IMR-90 (cell line): ENCODE data around the gene CLASRP. TPM values are rescaled to one million over a fixed set of nuclear protein-coding genes. Genes with fewer than 3 reads are reported as not detected.

ENCODE experiments used
- ATAC-seq: fragments of 200-7000 bp; cut with Tn5 transposase; 2 replicates; pipeline ENCODE4 v1.9.1; 2020; ENCODE audit warnings: low read depth, mild to moderate bottlenecking, moderate library complexity
- BruUV-seq: library from RNA; stranded (reverse); fragments of 400-500 nt; replicated peaks from 2 replicates; lab custom pipeline; 2021; lab: Mats Ljungman, UMichigan
- CTCF ChIA-PET: fragments of 300-600 bp; formaldehyde crosslinking; extraction: SDS; loops from one replicate; lab custom pipeline; 2021; ENCODE audit warnings: antibody characterized with exemption; lab: Yijun Ruan, JAX
- POLR2A ChIA-PET: fragments of 300-600 bp; sonication (Branson Sonifier 250); formaldehyde crosslinking; loops from one replicate; lab custom pipeline; 2022; ENCODE audit warnings: antibody characterized with exemption; ENCODE audit not compliant: unreplicated experiment; lab: Charles Lee
- DNase-seq: peaks from one replicate; pipeline ENCODE4 v3.0.0; 2013
- H2AFZ ChIP-seq: replicated peaks from 2 replicates; pipeline ENCODE3; 2013; ENCODE audit warnings: low read length, mild to moderate bottlenecking; ENCODE audit not compliant: poor library complexity
- H2AK5ac ChIP-seq: 2 replicates; pipeline ENCODE4 v1.6.1; 2013; ENCODE audit warnings: low read depth, low read length, inconsistent platforms
- H2AK9ac ChIP-seq: replicated peaks from 2 replicates; pipeline ENCODE3; 2013; ENCODE audit warnings: mild to moderate bottlenecking, low read depth, low read length, moderate library complexity; ENCODE audit not compliant: poor library complexity
- H2BK120ac ChIP-seq: 2 replicates; pipeline ENCODE4 v1.6.1; 2013; ENCODE audit warnings: low read depth, low read length, inconsistent platforms
- H2BK15ac ChIP-seq: 3 replicates; pipeline ENCODE4 v1.6.1; 2013; ENCODE audit warnings: low read depth, low read length, inconsistent platforms
- H2BK20ac ChIP-seq: 2 replicates; pipeline ENCODE4 v1.6.1; 2013; ENCODE audit warnings: low read depth, mild to moderate bottlenecking, inconsistent platforms, low read length, moderate library complexity
- H2BK5ac ChIP-seq: 2 replicates; pipeline ENCODE4 v1.6.1; 2013; ENCODE audit warnings: mild to moderate bottlenecking, low read depth, low read length, inconsistent platforms; ENCODE audit not compliant: poor library complexity, severe bottlenecking
- H3K14ac ChIP-seq: replicated peaks from 2 replicates; pipeline ENCODE4 v1.6.1; 2013; ENCODE audit warnings: low read depth, low read length, inconsistent platforms
- H3K18ac ChIP-seq: 2 replicates; pipeline ENCODE4 v1.6.1; 2013; ENCODE audit warnings: low read depth, low read length, control low read depth
- H3K23ac ChIP-seq: 2 replicates; pipeline ENCODE4 v1.6.1; 2013; ENCODE audit warnings: low read depth, low read length, inconsistent platforms
- H3K27ac ChIP-seq: 2 replicates; pipeline ENCODE4 v1.5.1; 2013; ENCODE audit warnings: mild to moderate bottlenecking, control low read depth, low read length; ENCODE audit not compliant: insufficient read depth
- H3K27me3 ChIP-seq: 2 replicates; pipeline ENCODE4 v1.6.1; 2013; ENCODE audit warnings: low read length; ENCODE audit not compliant: control insufficient read depth, insufficient read depth
- H3K36me3 ChIP-seq: 2 replicates; pipeline ENCODE4 v1.6.1; 2013; ENCODE audit warnings: low read length, mixed read lengths; ENCODE audit not compliant: control insufficient read depth, insufficient read depth
- H3K4ac ChIP-seq: 2 replicates; pipeline ENCODE4 v1.6.1; 2013; ENCODE audit warnings: low read depth, low read length, inconsistent platforms
- H3K4me1 ChIP-seq: 2 replicates; pipeline ENCODE4 v1.6.1; 2013; ENCODE audit warnings: low read length, mixed read lengths; ENCODE audit not compliant: control insufficient read depth, insufficient read depth
- H3K4me2 ChIP-seq: 2 replicates; pipeline ENCODE4 v1.6.1; 2013; ENCODE audit warnings: low read depth, mild to moderate bottlenecking, control low read depth, low read length, moderate library complexity
- H3K4me3 ChIP-seq: 2 replicates; pipeline ENCODE4 v1.5.1; 2013; ENCODE audit warnings: low read depth, mild to moderate bottlenecking, control low read depth, low read length, moderate library complexity; ENCODE audit not compliant: insufficient read depth
- H3K56ac ChIP-seq: 2 replicates; pipeline ENCODE4 v1.6.1; 2013; ENCODE audit warnings: low read length, inconsistent platforms; ENCODE audit not compliant: insufficient read depth; ENCODE audit errors: extremely low read depth
- H3K79me1 ChIP-seq, 2 experiments: 2 replicates each; pipeline ENCODE4 v1.6.1; 2013; ENCODE audit warnings: low read length in 2 of 2, inconsistent platforms in 1 of 2, low read depth in 1 of 2
- H3K9ac ChIP-seq: 2 replicates; pipeline ENCODE4 v1.6.1; 2013; ENCODE audit warnings: low read depth, low read length, control low read depth
- H3K9me1 ChIP-seq: 2 replicates; pipeline ENCODE4 v1.6.1; 2013; ENCODE audit warnings: low read length, inconsistent platforms; ENCODE audit not compliant: insufficient read depth
- H3K9me3 ChIP-seq: 2 replicates; pipeline ENCODE4 v1.6.1; 2013; ENCODE audit warnings: low read length; ENCODE audit not compliant: control insufficient read depth, insufficient read depth
- H4K20me1 ChIP-seq: 2 replicates; pipeline ENCODE4 v1.6.1; 2013; ENCODE audit warnings: low read length, inconsistent platforms; ENCODE audit not compliant: insufficient read depth
- H4K5ac ChIP-seq: 2 replicates; pipeline ENCODE4 v1.6.1; 2013; ENCODE audit warnings: mild to moderate bottlenecking, low read depth, low read length, control low read depth
- H4K8ac ChIP-seq, 2 experiments: 2 replicates each; pipeline ENCODE4 v1.6.1; 2013; ENCODE audit warnings: low read depth in 2 of 2, low read length in 2 of 2, control low read depth in 1 of 2, inconsistent platforms in 1 of 2
- H4K91ac ChIP-seq: 2 replicates; pipeline ENCODE4 v1.6.1; 2013; ENCODE audit warnings: low read depth, low read length, inconsistent platforms; ENCODE audit not compliant: insufficient read depth
- CHD1 ChIP-seq: IDR thresholded peaks from 2 replicates; pipeline ENCODE4 v1.6.1; 2012; ENCODE audit warnings: low read depth, low read length, improper control_type of control experiment
- CTCF ChIP-seq: conservative IDR thresholded peaks from 2 replicates; pipeline ENCODE4 v1.5.1; 2012; ENCODE audit warnings: mild to moderate bottlenecking, low read depth, low read length, improper control_type of control experiment
- ELK1 ChIP-seq: fragments of 150-350 bp; IDR thresholded peaks from 2 replicates; pipeline ENCODE4 v1.6.1; 2016; ENCODE audit warnings: low read depth, mild to moderate bottlenecking, low read length, moderate library complexity, borderline replicate concordance
- MAFK ChIP-seq: IDR thresholded peaks from 2 replicates; pipeline ENCODE4 v1.6.1; 2012; ENCODE audit warnings: low read depth, low read length, improper control_type of control experiment
- MAZ ChIP-seq: IDR thresholded peaks from 2 replicates; pipeline ENCODE4 v1.6.1; 2012; ENCODE audit warnings: low read depth, mild to moderate bottlenecking, low read length, improper control_type of control experiment, moderate library complexity, borderline replicate concordance
- MXI1 ChIP-seq: IDR thresholded peaks from 2 replicates; pipeline ENCODE4 v1.6.1; 2012; ENCODE audit warnings: low read depth, mild to moderate bottlenecking, low read length, moderate library complexity, borderline replicate concordance
- NFE2L2 ChIP-seq: fragments of 150-350 bp; IDR thresholded peaks from 2 replicates; pipeline ENCODE4 v1.6.1; 2016; ENCODE audit warnings: low read depth, mild to moderate bottlenecking, low read length
- POLR2A ChIP-seq: IDR thresholded peaks from 2 replicates; pipeline ENCODE4 v1.6.1; 2012; ENCODE audit warnings: mild to moderate bottlenecking, low read depth, low read length
- WGBS, 2 experiments: methylation state at CpG; one replicate each; pipeline versions ENCODE4 v1.1.5 to v1.1.7; 2013; ENCODE audit warnings: missing lambda C conversion rate in 2 of 2; ENCODE audit not compliant: insufficient read length in 1 of 2; ENCODE audit errors: extremely low coverage in 2 of 2; 5-methylcytosine and 5-hydroxymethylcytosine counted together
- dilution Hi-C: fragments of 300-500 bp; cut with HindIII; formaldehyde crosslinking; loops from one replicate; pipeline ENCODE4 v1.14.3; 2018; ENCODE audit warnings: low sequenced_read_pairs; ENCODE audit not compliant: unreplicated experiment
- in situ Hi-C: fragments of 300-500 bp; cut with MboI; formaldehyde crosslinking; loops from 3 replicates; pipeline ENCODE4 v1.14.3; 2019; ENCODE audit warnings: low sequenced_read_pairs, inconsistent platforms, mixed read lengths
- intact Hi-C: fragments of 100-400 bp; cut with micrococcal nuclease; formaldehyde crosslinking; loops from 2 replicates; pipeline ENCODE4 v1.10.0; 2022
- polyA plus RNA-seq, 3 experiments: library from polyadenylated mRNA; depleted of rRNA; stranded (reverse); fragments of >200 nt; gene quantifications; 2 replicates each; pipeline ENCODE4 v1.2.3, GENCODE V29; 2012; ENCODE audit warnings: low replicate concordance in 1 of 3
- total RNA-seq: library from RNA; depleted of rRNA; stranded (reverse); fragments of >200 nt; gene quantifications from 2 replicates; pipeline ENCODE4 v1.2.3, GENCODE V29; 2012

The CLASRP gene
- total and polyA plus RNA-seq, 2 of the 4 experiments (the other 2 are of a cell fraction), result 19.9 to 31.7 TPM

- WGBS, 2 experiments, result no CpG with 5 or more reads among the region's 7 CpGs
- TF ChIP-seq MXI1, result no peak
- no peak for TF ChIP-seq ELK1
- no peak for TF ChIP-seq CHD1
- TF ChIP-seq NFE2L2, result no peak
- TF ChIP-seq POLR2A, result no peak
- TF ChIP-seq MAFK, result no peak
- no peak for TF ChIP-seq CTCF
- no peak for TF ChIP-seq MAZ
- no peak overlapping the region for H3K4ac ChIP-seq
- H3K36me3 ChIP-seq, result peaks cover 37% of the 10 kb centered on the region
- no peak for DNase-seq
- H3K4me2 ChIP-seq, result no peak overlapping the region
- H3K56ac ChIP-seq, result no peak overlapping the region
- no peak for ATAC-seq
- no peak overlapping the region for H4K8ac ChIP-seq
- peaks cover 40 to 67% of the 10 kb centered on the region in 2 experiments for H3K79me1 ChIP-seq
- H3K4me3 ChIP-seq, result no peak overlapping the region
- H2BK15ac ChIP-seq, result no peak overlapping the region
- H3K18ac ChIP-seq, result no peak overlapping the region
- no peak overlapping the region for H3K23ac ChIP-seq
- H2AFZ ChIP-seq, result no peak overlapping the region
- no peak overlapping the region for H3K14ac ChIP-seq
- no peak overlapping the region for H2AK9ac ChIP-seq
- no peak overlapping the region for H3K9ac ChIP-seq
- no peak overlapping the region for H3K27ac ChIP-seq
- CTCF ChIA-PET, result interaction anchor here (0.6 kb wide), 1 partner anchor 1880 kb away, joined by 7 read pairs; no protein-coding TSS in a partner anchor
- H3K9me1 ChIP-seq, result peaks cover 17% of the 10 kb centered on the region; the same call in 1 of the 2 replicates
- H2BK120ac ChIP-seq, result no peak overlapping the region
- peaks cover 2% of the 10 kb centered on the region; the same call in 1 of the 2 replicates for H3K4me1 ChIP-seq
- POLR2A ChIA-PET, result interaction anchor here (0.6 kb wide), 1 partner anchor 51 kb away, joined by 3 read pairs; no protein-coding TSS in a partner anchor
- H2AK5ac ChIP-seq, result no peak overlapping the region
- BruUV-seq, result no TSS peak
- H3K27me3 ChIP-seq, result no peaks in the 10 kb centered on the region
- dilution Hi-C loops, result no loop called here
- no peak overlapping the region for H2BK5ac ChIP-seq
- H2BK20ac ChIP-seq, result no peak overlapping the region
- in situ Hi-C loops, result no loop called here
- intact Hi-C loops, result no loop called here
- no peaks in the 10 kb centered on the region for H3K9me3 ChIP-seq
- H4K20me1 ChIP-seq, result peaks cover 83% of the 10 kb centered on the region
- H4K5ac ChIP-seq, result no peak overlapping the region
- no peak overlapping the region for H4K91ac ChIP-seq
Observed at GRCh38 chr19:45047188-45047797, 8.4 kb downstream of the CLASRP start.
